Neuronal stem cell (in vitro differentiated cells): ENCODE data around the gene RNASE12. TPM values are rescaled to one million over a fixed set of nuclear protein-coding genes. Genes with fewer than 3 reads are reported as not detected.

ENCODE experiments used
- DNase-seq: peaks from one replicate; pipeline ENCODE4 v3.0.0-alpha.2; 2013; ENCODE audit warnings: low spot score
- H2AFZ ChIP-seq: one replicate; pipeline ENCODE4 v1.6.1; 2013; ENCODE audit warnings: mild to moderate bottlenecking, low read length, inconsistent platforms
- H2AK5ac ChIP-seq: 2 replicates; pipeline ENCODE4 v1.6.1; 2013; ENCODE audit warnings: low read depth, mild to moderate bottlenecking, inconsistent platforms, low read length, moderate library complexity, mixed read lengths
- H2BK120ac ChIP-seq: 2 replicates; pipeline ENCODE4 v1.6.1; 2013; ENCODE audit warnings: low read depth, mild to moderate bottlenecking, inconsistent platforms, low read length, moderate library complexity, mixed read lengths
- H2BK12ac ChIP-seq: one replicate; pipeline ENCODE4 v1.6.1; 2013; ENCODE audit warnings: low read length, inconsistent platforms
- H2BK15ac ChIP-seq: 2 replicates; pipeline ENCODE4 v1.6.1; 2013; ENCODE audit warnings: mild to moderate bottlenecking, low read length, inconsistent platforms, mixed read lengths
- H2BK5ac ChIP-seq: one replicate; pipeline ENCODE4 v1.6.1; 2013; ENCODE audit warnings: inconsistent platforms, mild to moderate bottlenecking, low read length, moderate library complexity
- H3K14ac ChIP-seq: one replicate; pipeline ENCODE4 v1.6.1; 2013; ENCODE audit warnings: low read length, inconsistent platforms
- H3K18ac ChIP-seq: 2 replicates; pipeline ENCODE4 v1.6.1; 2013; ENCODE audit warnings: low read length, inconsistent platforms
- H3K23ac ChIP-seq: 2 replicates; pipeline ENCODE4 v1.6.1; 2013; ENCODE audit warnings: low read depth, mild to moderate bottlenecking, mixed read lengths, low read length, inconsistent platforms; ENCODE audit not compliant: poor library complexity
- H3K27ac ChIP-seq: replicated peaks from 3 replicates; pipeline ENCODE4 v1.5.1; 2013; ENCODE audit warnings: low read length, inconsistent platforms
- H3K27me3 ChIP-seq, 3 experiments: 2 replicates each; pipeline ENCODE4 v1.6.1; 2013; ENCODE audit warnings: low read length in 3 of 3, mild to moderate bottlenecking in 2 of 3, inconsistent platforms in 1 of 3, low read depth in 1 of 3, mixed read lengths in 1 of 3, moderate library complexity in 1 of 3; ENCODE audit not compliant: control insufficient read depth in 3 of 3, insufficient read depth in 3 of 3
- H3K36me3 ChIP-seq, 2 donors: replicated peaks in 1 of 2; 2 replicates each; pipeline ENCODE4 v1.6.1; 2013; ENCODE audit warnings: low read length in 2 of 2; ENCODE audit not compliant: control insufficient read depth in 2 of 2, insufficient read depth in 2 of 2
- H3K4ac ChIP-seq: 2 replicates; pipeline ENCODE4 v1.6.1; 2013; ENCODE audit warnings: inconsistent platforms, mild to moderate bottlenecking, low read length, moderate library complexity
- H3K4me1 ChIP-seq, 2 donors: 1 replicate in 1 of 2; 2 replicates in 1 of 2; pipeline ENCODE4 v1.6.1; 2013; ENCODE audit warnings: low read length in 2 of 2, low read depth in 1 of 2; ENCODE audit not compliant: control insufficient read depth in 2 of 2, insufficient read depth in 1 of 2
- H3K4me2 ChIP-seq: one replicate; pipeline ENCODE4 v1.6.1; 2013; ENCODE audit warnings: mild to moderate bottlenecking, low read length, inconsistent platforms; ENCODE audit not compliant: insufficient read depth, poor library complexity, severe bottlenecking
- H3K4me3 ChIP-seq, 2 donors: 2 replicates each; pipeline ENCODE4 v1.5.1; 2013; ENCODE audit warnings: low read length in 2 of 2, mild to moderate bottlenecking in 2 of 2, inconsistent platforms in 1 of 2, moderate library complexity in 1 of 2
- H3K79me1 ChIP-seq: one replicate; pipeline ENCODE4 v1.6.1; 2013; ENCODE audit warnings: low read depth, mild to moderate bottlenecking, inconsistent platforms, low read length, moderate library complexity
- H3K9ac ChIP-seq: one replicate; pipeline ENCODE4 v1.6.1; 2013; ENCODE audit warnings: mild to moderate bottlenecking, low read depth, low read length, inconsistent platforms; ENCODE audit not compliant: poor library complexity
- H3K9me3 ChIP-seq, 2 donors: replicated peaks in 1 of 2; 2 replicates each; pipeline versions ENCODE3 to v1.6.1; 2013; ENCODE audit warnings: low read length in 2 of 2, mild to moderate bottlenecking in 2 of 2, inconsistent platforms in 1 of 2, low read depth in 1 of 2, mixed read lengths in 1 of 2, moderate library complexity in 1 of 2; ENCODE audit not compliant: control insufficient read depth in 2 of 2, insufficient read depth in 1 of 2
- H4K8ac ChIP-seq: one replicate; pipeline ENCODE4 v1.6.1; 2013; ENCODE audit warnings: low read depth, mild to moderate bottlenecking, inconsistent platforms, low read length, moderate library complexity
- H4K91ac ChIP-seq: one replicate; pipeline ENCODE4 v1.6.1; 2013; ENCODE audit warnings: low read length, low read depth, mild to moderate bottlenecking, inconsistent platforms; ENCODE audit not compliant: poor library complexity
- WGBS, 2 donors: extraction: QIAGEN DNeasy Blood & Tissue Kit; methylation state at CpG; one replicate each; pipeline ENCODE4 v1.1.7; 2013; ENCODE audit warnings: missing lambda C conversion rate in 2 of 2, mixed read lengths in 1 of 2; ENCODE audit not compliant: insufficient read length in 2 of 2, insufficient replicate concordance in 1 of 2; ENCODE audit errors: extremely low coverage in 2 of 2; 5-methylcytosine and 5-hydroxymethylcytosine counted together
- polyA plus RNA-seq, 2 experiments: library from polyadenylated mRNA; stranded (reverse); fragments of 200-250 nt; gene quantifications; one replicate each; pipeline ENCODE4 v1.2.3, GENCODE V29; 2013

RNASE12 gene
- polyA plus RNA-seq (2013, experiment 1 of 2) = not detected
- not detected for polyA plus RNA-seq (2013, experiment 2 of 2)

- Histone ChIP-seq H3K4ac (no peak within 1 kb of the TSS), H3K79me1 (no peaks in the 10 kb centered on the region), H2BK15ac (no peak within 1 kb of the TSS), H4K8ac (no peak within 1 kb of the TSS), H2BK5ac (no peak within 1 kb of the TSS), H3K14ac (no peak within 1 kb of the TSS), H3K23ac (no peak within 1 kb of the TSS), H3K36me3 (no peaks in the 10 kb centered on the region), H4K91ac (no peak within 1 kb of the TSS), H3K18ac (no peak within 1 kb of the TSS), H3K9ac (no peak within 1 kb of the TSS), H2AK5ac (no peak within 1 kb of the TSS), H3K4me1 (peaks cover 0 to 1% of the 10 kb centered on the region in 2 donors), H3K4me2 (no peak within 1 kb of the TSS), H3K9me3 (no peaks in the 10 kb centered on the region), H3K27ac (no peak within 1 kb of the TSS), H3K4me3 (no peak within 1 kb of the TSS), H2AFZ (no peak within 1 kb of the TSS), H2BK12ac (no peak within 1 kb of the TSS), H2BK120ac (no peak within 1 kb of the TSS), H3K27me3 (peaks cover 0 to 15% (median 0%) of the 10 kb centered on the region in 3 experiments)
- no peak for DNase-seq
- WGBS, 2 donors = no CpG with 5 or more reads among the region's 4 CpGs
These were observed at the start of gene RNASE12 for GRCh38 chr14:20591235-20591634. Gene RNASE12, minus strand, starts transcription at chr14:20591376. Its CDS starts 653 bp downstream, at chr14:20590723.

DNA sequence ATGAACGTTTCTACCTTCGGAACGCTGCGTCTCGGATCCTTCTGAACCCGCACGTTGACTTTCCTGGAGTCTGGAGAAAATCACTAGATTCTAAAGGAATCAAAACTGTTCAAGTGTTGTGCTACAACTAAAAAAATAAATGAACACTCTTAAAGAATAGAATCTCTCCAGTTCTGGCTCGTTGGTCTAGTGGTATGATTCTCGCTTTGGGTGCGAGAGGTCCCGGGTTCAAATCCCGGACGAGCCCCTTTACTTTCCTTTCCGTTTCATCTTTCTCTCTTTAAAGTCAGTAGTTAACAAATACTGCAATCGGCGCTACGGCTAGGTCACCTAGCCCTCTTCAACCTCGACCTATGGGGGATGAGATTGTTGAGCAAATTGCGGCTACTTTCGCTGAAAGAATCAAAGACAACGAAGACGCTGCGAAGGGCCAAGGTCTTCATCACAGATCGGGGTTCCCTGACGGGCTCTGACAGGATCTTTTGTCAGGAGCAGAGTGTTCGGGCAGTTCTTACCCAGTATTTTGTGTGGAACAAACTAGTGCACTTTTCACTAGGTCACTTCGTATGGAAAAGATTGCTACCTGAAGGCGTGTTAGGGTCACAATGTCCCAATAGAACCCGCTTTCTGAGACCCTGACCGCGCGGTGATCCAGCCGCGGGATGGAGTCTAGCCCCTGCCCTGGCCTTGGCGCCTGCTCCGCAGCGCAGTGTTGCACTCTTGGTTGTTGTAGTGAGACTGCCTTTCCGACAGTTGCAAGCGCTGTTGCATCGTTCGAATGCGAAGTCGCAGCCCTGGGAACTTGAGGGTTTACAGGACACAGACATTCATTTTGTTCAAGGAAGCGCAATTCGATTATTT is 41.9 kb upstream of the RNASE12 start:
- Histone ChIP-seq H2AK5ac (no peak overlapping the region), H3K27me3 (peaks cover 2 to 33% (median 22%) of the 10 kb centered on the region in 3 experiments), H2BK12ac (no peak overlapping the region), H3K9ac (no peak overlapping the region), H3K36me3 (no peaks in the 10 kb centered on the region), H3K14ac (no peak overlapping the region), H3K27ac (no peak overlapping the region), H3K18ac (peak overlapping the region; percentile 12), H3K4me2 (peak overlapping the region; percentile 88), H3K4ac (no peak overlapping the region), H2BK5ac (no peak overlapping the region), H3K79me1 (no peaks in the 10 kb centered on the region), H2BK15ac (no peak overlapping the region), H4K8ac (no peak overlapping the region), H2AFZ (peak overlapping the region; percentile 90), H2BK120ac (no peak overlapping the region), H3K4me3 (peak overlapping the region; percentile 54 to 81), H3K9me3 (peaks cover 0 to 1% of the 10 kb centered on the region in 2 donors), H4K91ac (no peak overlapping the region), H3K23ac (no peak overlapping the region), H3K4me1 (peaks cover 4 to 7% of the 10 kb centered on the region in 2 donors)
- DNase-seq = peak; percentile 72
- WGBS, 2 donors = no CpG with 5 or more reads among the region's 45 CpGs

DNA sequence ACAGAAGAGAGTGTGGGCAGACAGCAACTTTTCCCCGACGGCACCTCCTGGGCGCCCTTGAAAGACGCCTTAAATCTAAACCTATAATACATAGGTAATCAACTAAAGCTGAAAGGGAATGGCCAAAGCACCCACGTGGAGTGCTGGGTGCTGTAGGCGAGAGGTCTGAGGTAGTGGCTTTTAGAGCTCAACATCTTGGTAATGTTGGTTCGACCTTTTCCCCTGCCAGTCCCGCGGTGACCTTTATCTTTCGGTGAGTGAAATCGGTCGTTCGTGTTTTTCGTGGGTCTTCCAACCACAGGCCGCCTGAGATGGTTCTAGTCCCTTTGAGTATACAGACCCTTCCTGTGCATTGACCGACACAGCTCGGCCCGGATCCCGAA is 41.3 kb upstream of the RNASE12 start:
- Histone ChIP-seq H2BK120ac (no peak overlapping the region), H3K9ac (no peak overlapping the region)
- no peak for DNase-seq

GRCh38 chr14:20631880-20632389 is 40.8 kb upstream of the RNASE12 start:
- no peak overlapping the region for H3K9ac ChIP-seq
- H3K36me3 ChIP-seq = no peaks in the 10 kb centered on the region
- no CpG with 5 or more reads among the region's 18 CpGs for WGBS, 2 donors
- no peak overlapping the region for H3K23ac ChIP-seq
- no peak overlapping the region for H2AK5ac ChIP-seq
- no peak overlapping the region for H2BK12ac ChIP-seq
- H3K18ac ChIP-seq = no peak overlapping the region
- no peak overlapping the region for H2BK5ac ChIP-seq
- no peak overlapping the region for H2BK15ac ChIP-seq
- no peak overlapping the region for H2BK120ac ChIP-seq
- H3K14ac ChIP-seq = no peak overlapping the region
- peak overlapping the region; percentile 54 to 77 for H3K4me3 ChIP-seq
- peaks cover 4 to 9% of the 10 kb centered on the region in 2 donors for H3K4me1 ChIP-seq
- H3K79me1 ChIP-seq = no peaks in the 10 kb centered on the region
- peaks cover 0 to 1% of the 10 kb centered on the region in 2 donors for H3K9me3 ChIP-seq
- H2AFZ ChIP-seq = peak overlapping the region; percentile 90
- peak overlapping the region; percentile 88 for H3K4me2 ChIP-seq
- H3K27me3 ChIP-seq = peaks cover 2 to 44% (median 31%) of the 10 kb centered on the region in 3 experiments
- H3K4ac ChIP-seq = no peak overlapping the region
- no peak overlapping the region for H4K91ac ChIP-seq
- DNase-seq = no peak
- H4K8ac ChIP-seq = no peak overlapping the region
- H3K27ac ChIP-seq = no peak overlapping the region

More for the DNA sequence above, 41.3 kb upstream of the RNASE12 start:
- Histone ChIP-seq H3K27ac (no peak overlapping the region), H3K27me3 (peaks cover 2 to 39% (median 28%) of the 10 kb centered on the region in 3 experiments), H3K18ac (no peak overlapping the region), H2AK5ac (no peak overlapping the region), H3K4ac (no peak overlapping the region), H3K23ac (no peak overlapping the region), H3K14ac (no peak overlapping the region), H3K9me3 (peaks cover 0 to 1% of the 10 kb centered on the region in 2 donors), H3K4me3 (peak overlapping the region; percentile 54 to 77), H2BK15ac (no peak overlapping the region), H4K91ac (no peak overlapping the region), H4K8ac (no peak overlapping the region), H3K79me1 (no peaks in the 10 kb centered on the region), H3K4me2 (peak overlapping the region; percentile 88), H2BK12ac (no peak overlapping the region), H2AFZ (peak overlapping the region; percentile 90), H3K4me1 (peaks cover 4 to 9% of the 10 kb centered on the region in 2 donors), H3K36me3 (no peaks in the 10 kb centered on the region), H2BK5ac (no peak overlapping the region)
- no CpG with 5 or more reads among the region's 19 CpGs for WGBS, 2 donors
